Bronchial epithelial cell (primary cell): ENCODE measurements around the gene RTL5. TPM values are rescaled to one million over a fixed set of nuclear protein-coding genes. Genes with fewer than 3 reads are reported as not detected.

Source experiments
- DNase-seq: peaks from one replicate; pipeline ENCODE4 v3.0.0-alpha.2; 2010; ENCODE audit warnings: low read depth
- FAIRE-seq: peaks from 2 replicates; lab custom pipeline; 2011; peaks lifted over from hg19 to GRCh38; lab: Jason Lieb, UNC
- H3K27me3 ChIP-seq: 2 replicates; pipeline ENCODE4 v1.5.1; 2011; ENCODE audit warnings: low read length; ENCODE audit not compliant: control insufficient read depth, insufficient read depth
- H3K36me3 ChIP-seq: 2 replicates; pipeline ENCODE4 v1.5.1; 2011; ENCODE audit warnings: low read length; ENCODE audit not compliant: control insufficient read depth, insufficient read depth
- H3K4me3 ChIP-seq: 2 replicates; pipeline ENCODE4 v1.5.1; 2011; ENCODE audit warnings: mild to moderate bottlenecking, low read depth, low read length, control low read depth
- CTCF ChIP-seq: IDR thresholded peaks from 2 replicates; pipeline ENCODE4 v1.5.1; 2011; ENCODE audit warnings: mild to moderate bottlenecking, moderate library complexity, low read length, control low read depth, inconsistent platforms; ENCODE audit not compliant: insufficient read depth, severe bottlenecking
- total RNA-seq: library from RNA; depleted of rRNA; stranded (reverse); fragments of >200 nt; gene quantifications from 2 replicates; pipeline ENCODE4 v1.2.1, GENCODE V29; 2014

Gene RTL5
- total RNA-seq, 1 donor from 2014 or later, result not detected

- no peak for DNase-seq
- Histone ChIP-seq H3K36me3 (no peaks in the 10 kb centered on the region), H3K27me3 (peaks cover 14% of the 10 kb centered on the region), H3K4me3 (no peak overlapping the region)
- FAIRE-seq, result no peak
- no peak for TF ChIP-seq CTCF
Observed at GRCh38 chrX:72132456-72132855, 741 bp upstream of the RTL5 start.

GRCh38 chrX:72130762-72131250 is 909 bp downstream of the RTL5 start:
- H3K27me3 ChIP-seq, result peaks cover 14% of the 10 kb centered on the region
- no peak for DNase-seq
- H3K36me3 ChIP-seq, result no peaks in the 10 kb centered on the region
- no peak for TF ChIP-seq CTCF
- H3K4me3 ChIP-seq, result no peak overlapping the region
- FAIRE-seq, result no peak

GRCh38 chrX:72130156-72130761 is 1.5 kb downstream of the RTL5 start:
- H3K4me3 ChIP-seq, result no peak overlapping the region
- DNase-seq, result no peak
- H3K27me3 ChIP-seq, result peaks cover 14% of the 10 kb centered on the region
- FAIRE-seq, result no peak
- no peaks in the 10 kb centered on the region for H3K36me3 ChIP-seq
- TF ChIP-seq CTCF, result no peak

- no peak for DNase-seq
- Histone ChIP-seq H3K4me3 (no peak overlapping the region), H3K36me3 (no peaks in the 10 kb centered on the region), H3K27me3 (peaks cover 17% of the 10 kb centered on the region)
- no peak for FAIRE-seq
- TF ChIP-seq CTCF, result no peak
Observed at GRCh38 chrX:72129661-72130060, 2.1 kb downstream of the RTL5 start.

DNA sequence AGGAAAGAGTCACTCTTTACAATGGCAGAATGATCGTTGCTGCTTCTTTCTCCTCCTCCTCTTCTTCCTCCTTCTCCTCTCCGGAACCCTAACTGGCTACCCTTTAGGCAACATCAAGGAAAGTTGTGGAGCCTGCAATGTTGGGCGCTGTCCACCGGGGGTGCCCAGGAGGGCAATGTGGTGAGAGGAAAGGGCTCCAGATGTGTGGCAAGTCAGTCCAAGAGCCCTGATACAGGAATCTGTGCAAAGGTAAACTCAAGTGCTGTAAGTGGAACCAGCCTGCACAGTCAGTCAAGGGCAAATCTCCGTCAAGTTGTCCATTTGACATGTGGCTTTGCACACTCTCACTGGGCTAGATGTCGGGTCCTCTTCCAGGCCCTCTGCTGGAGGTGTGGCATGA is 2.8 kb downstream of the RTL5 start:
- peak; percentile 17 for TF ChIP-seq CTCF
- FAIRE-seq, result peak; percentile 75
- peaks cover 20% of the 10 kb centered on the region for H3K27me3 ChIP-seq
- no peak for DNase-seq
- H3K36me3 ChIP-seq, result no peaks in the 10 kb centered on the region
- no peak overlapping the region for H3K4me3 ChIP-seq
